Type B pancreatic cell (in vitro differentiated cells): Measurements from ENCODE around the gene HRG. TPM values are rescaled to one million over a fixed set of nuclear protein-coding genes. Genes with fewer than 3 reads are reported as not detected.

Experiments used
- DNase-seq: peaks from one replicate; pipeline ENCODE4 v3.0.0; 2021; ENCODE audit warnings: mixed read lengths; ENCODE audit not compliant: unreplicated experiment; ENCODE audit errors: extremely low spot score
- H3K27ac Mint-ChIP-seq: 2 replicates; pipeline ENCODE4 v1.8.0; 2021; ENCODE audit warnings: mild to moderate bottlenecking, mixed read lengths
- H3K27me3 Mint-ChIP-seq: 2 replicates; pipeline ENCODE4 v1.8.0; 2021; ENCODE audit warnings: mixed read lengths
- H3K36me3 Mint-ChIP-seq: 2 replicates; pipeline ENCODE4 v1.8.0; 2021; ENCODE audit warnings: mixed read lengths
- H3K4me1 Mint-ChIP-seq: one replicate; pipeline ENCODE4 v1.8.0; 2021; ENCODE audit warnings: mixed read lengths; ENCODE audit not compliant: unreplicated experiment
- H3K4me3 Mint-ChIP-seq: 2 replicates; pipeline ENCODE4 v1.8.0; 2021; ENCODE audit warnings: mild to moderate bottlenecking, mixed read lengths
- H3K9me3 Mint-ChIP-seq: 2 replicates; pipeline ENCODE4 v1.8.0; 2021; ENCODE audit warnings: mixed read lengths
- CTCF ChIP-seq: fragments of 200-600 bp; sonication (generic); conservative IDR thresholded peaks from 2 replicates; pipeline ENCODE4 v1.5.0; 2021; ENCODE audit warnings: antibody characterized with exemption, mild to moderate bottlenecking
- total RNA-seq: library from RNA; stranded (reverse); gene quantifications from 2 replicates; pipeline ENCODE4 v1.2.1, GENCODE V29; 2021; ENCODE audit warnings: low replicate concordance

Gene HRG
- total RNA-seq, 1 donor from 2014 or later = not detected

GRCh38 chr3:186646841-186647240 is 19.0 kb upstream of the HRG start:
- H3K27ac Mint-ChIP-seq = no peak overlapping the region

GRCh38 chr3:186648851-186649250 is 17.0 kb upstream of the HRG start:
- Mint-ChIP-seq H3K36me3 (no peaks in the 10 kb centered on the region), H3K27ac (no peak overlapping the region), H3K4me1 (no peaks in the 10 kb centered on the region), H3K4me3 (no peak overlapping the region), H3K9me3 (peaks cover 4% of the 10 kb centered on the region), H3K27me3 (peaks cover 15% of the 10 kb centered on the region)
- TF ChIP-seq CTCF = no peak
- no peak for DNase-seq

More at GRCh38 chr3:186646841-186647240, 19.0 kb upstream of the HRG start:
- DNase-seq = no peak
- Mint-ChIP-seq H3K4me1 (no peaks in the 10 kb centered on the region), H3K36me3 (no peaks in the 10 kb centered on the region), H3K27me3 (peaks cover 24% of the 10 kb centered on the region), H3K4me3 (no peak overlapping the region), H3K9me3 (peaks cover 4% of the 10 kb centered on the region)
- no peak for TF ChIP-seq CTCF

GRCh38 chr3:186651678-186652215 is 14.1 kb upstream of the HRG start:
- H3K36me3 Mint-ChIP-seq = no peaks in the 10 kb centered on the region
- no peak overlapping the region for H3K27ac Mint-ChIP-seq
- no peaks in the 10 kb centered on the region for H3K9me3 Mint-ChIP-seq
- peaks cover 10% of the 10 kb centered on the region for H3K27me3 Mint-ChIP-seq
- H3K4me3 Mint-ChIP-seq = no peak overlapping the region
- DNase-seq = no peak
- TF ChIP-seq CTCF = no peak
- H3K4me1 Mint-ChIP-seq = no peaks in the 10 kb centered on the region

- no peak overlapping the region for H3K4me3 Mint-ChIP-seq
- no peak overlapping the region for H3K27ac Mint-ChIP-seq
- no peaks in the 10 kb centered on the region for H3K9me3 Mint-ChIP-seq
- no peak for DNase-seq
- peaks cover 11% of the 10 kb centered on the region for H3K27me3 Mint-ChIP-seq
- TF ChIP-seq CTCF = no peak
- H3K4me1 Mint-ChIP-seq = no peaks in the 10 kb centered on the region
- no peaks in the 10 kb centered on the region for H3K36me3 Mint-ChIP-seq
These were observed 12.6 kb upstream of the HRG start for GRCh38 chr3:186653080-186653707.

GRCh38 chr3:186653984-186654383 is 11.8 kb upstream of the HRG start:
- Mint-ChIP-seq H3K36me3 (no peaks in the 10 kb centered on the region), H3K4me3 (no peak overlapping the region), H3K4me1 (no peaks in the 10 kb centered on the region), H3K9me3 (no peaks in the 10 kb centered on the region), H3K27ac (no peak overlapping the region), H3K27me3 (peaks cover 12% of the 10 kb centered on the region)
- peak; percentile 54 for TF ChIP-seq CTCF
- no peak for DNase-seq
